HepG2 (cell line): Measurements from ENCODE around the gene CCNJL.

Experiments
- ARID3A ChIP-seq: IDR thresholded peaks from 2 replicates; pipeline ENCODE4 v1.6.1; 2012; ENCODE audit warnings: low read depth, low read length, improper control_type of control experiment
- HNF4A ChIP-seq: sonication (generic); formaldehyde crosslinking; IDR thresholded peaks from 2 replicates; pipeline ENCODE4 v1.4.0; 2020; ENCODE audit warnings: missing genetic modification reagents
- MAX ChIP-seq: IDR thresholded peaks from 2 replicates; pipeline ENCODE4 v1.6.1; 2012; ENCODE audit warnings: inconsistent platforms
- NR2C2 ChIP-seq: sonication (generic); formaldehyde crosslinking; IDR thresholded peaks from 2 replicates; pipeline ENCODE4 v1.4.0; 2020; ENCODE audit warnings: missing genetic modification reagents, mild to moderate bottlenecking, moderate library complexity, borderline replicate concordance
- POLR2A ChIP-seq, 2 experiments: IDR thresholded peaks; 2 replicates each; pipeline ENCODE4 v1.6.1; 2011; ENCODE audit warnings: low read depth in 2 of 2, low read length in 2 of 2, mild to moderate bottlenecking in 1 of 2, moderate library complexity in 1 of 2; ENCODE audit not compliant: insufficient read depth in 1 of 2
- POLR2AphosphoS5 ChIP-seq: IDR thresholded peaks from 2 replicates; pipeline ENCODE4 v1.6.1; 2012; ENCODE audit warnings: low read depth, low read length
- RFXAP ChIP-seq: sonication (generic); formaldehyde crosslinking; IDR thresholded peaks from 2 replicates; pipeline ENCODE4 v1.4.0; 2020; ENCODE audit warnings: missing genetic modification reagents, borderline replicate concordance
- SNAPC5 ChIP-seq: sonication (generic); formaldehyde crosslinking; IDR thresholded peaks from 2 replicates; pipeline ENCODE4 v1.8.1; 2023; ENCODE audit warnings: mild to moderate bottlenecking, missing genetic modification reagents, borderline replicate concordance

- no peak for TF ChIP-seq POLR2AphosphoS5
- no peak for TF ChIP-seq MAX
- TF ChIP-seq ARID3A: no peak
- TF ChIP-seq POLR2A (IDR thresholded peaks at IDR 0.05; ENCODE audit: insufficient read depth in 1 of 2, low read depth in 2 of 2, low read length in 2 of 2): no peak
- TF ChIP-seq HNF4A: no peak
- no peak for TF ChIP-seq SNAPC5
- TF ChIP-seq NR2C2 (CRISPR knock-in tag): no peak
- no peak for TF ChIP-seq RFXAP
Measured at GRCh38 chr5:160312960-160313727, 780 bp upstream of the CCNJL start.
